Lung (tissue), 12 donors: ENCODE data around the gene PCBP3. TPM values are rescaled to one million over a fixed set of nuclear protein-coding genes. Genes with fewer than 3 reads are reported as not detected.

Source experiments
- ATAC-seq: fragments of 200-7000 bp; cut with Tn5 transposase; one replicate; pipeline ENCODE4 v1.9.1; 2020; ENCODE audit warnings: moderate number of reproducible peaks; ENCODE audit not compliant: insufficient read depth, low FRiP score
- DNase-seq, 3 donors: peaks; one replicate each; pipeline ENCODE4 v3.0.0-alpha.2; 2013 to 2017
- H3K27ac ChIP-seq, 2 donors: one replicate each; pipeline ENCODE4 v1.5.1; 2013; ENCODE audit warnings: mild to moderate bottlenecking in 2 of 2, moderate library complexity in 2 of 2, control low read depth in 1 of 2, inconsistent platforms in 1 of 2, low read depth in 1 of 2, low read length in 1 of 2
- H3K27me3 ChIP-seq, 3 donors: one replicate each; pipeline ENCODE4 v1.5.1; 2013; ENCODE audit warnings: low read length in 2 of 3; ENCODE audit not compliant: control insufficient read depth in 3 of 3, insufficient read depth in 3 of 3
- H3K36me3 ChIP-seq, 4 donors: one replicate each; pipeline ENCODE4 v1.5.1; 2013; ENCODE audit warnings: low read length in 4 of 4, mild to moderate bottlenecking in 1 of 4, moderate library complexity in 1 of 4; ENCODE audit not compliant: control insufficient read depth in 4 of 4, insufficient read depth in 4 of 4
- H3K4me1 ChIP-seq, 5 donors: one replicate each; pipeline ENCODE4 v1.5.1; 2013; ENCODE audit warnings: low read length in 5 of 5, mild to moderate bottlenecking in 2 of 5, moderate library complexity in 1 of 5; ENCODE audit not compliant: control insufficient read depth in 5 of 5, insufficient read depth in 5 of 5
- H3K4me3 ChIP-seq: one replicate; pipeline ENCODE4 v1.5.1; 2013; ENCODE audit warnings: mild to moderate bottlenecking, control low read depth, moderate library complexity
- H3K9ac ChIP-seq, 2 donors: one replicate each; pipeline ENCODE4 v1.5.1; 2013; ENCODE audit warnings: low read length in 2 of 2, control low read depth in 1 of 2; ENCODE audit not compliant: insufficient read depth in 1 of 2
- H3K9me3 ChIP-seq, 4 donors: one replicate each; pipeline ENCODE4 v1.5.1; 2013; ENCODE audit warnings: low read length in 3 of 4, mild to moderate bottlenecking in 1 of 4, moderate library complexity in 1 of 4; ENCODE audit not compliant: control insufficient read depth in 4 of 4, insufficient read depth in 3 of 4
- WGBS, 2 donors: extraction: QIAGEN DNeasy Blood & Tissue Kit; methylation state at CpG; one replicate each; pipeline ENCODE4 v1.1.7; 2013; 5-methylcytosine and 5-hydroxymethylcytosine counted together
- polyA plus RNA-seq, 2 donors: library from polyadenylated mRNA; stranded (reverse); fragments of 200-250 nt; gene quantifications; one replicate each; pipeline ENCODE4 v1.2.1, GENCODE V29; 2013
- total RNA-seq, 2 donors: library from RNA; depleted of rRNA in 1 of 2; stranded (reverse); fragments of >200 nt in 1 of 2; gene quantifications; one replicate each; pipeline ENCODE4 v1.2.1, GENCODE V29; 2014 to 2021
- TF ChIP-seq, protein P1 (sequence below): IDR thresholded peaks from 2 replicates; pipeline ENCODE4 v1.5.1; 2012; ENCODE audit warnings: mild to moderate bottlenecking; ENCODE audit errors: control extremely low read depth, extremely low read depth
- donor health status: control.
- donor health status: control.
- donor health status: Bipolar disorder and iron deficiency.
- donor health status: healthy.
- donor health status: DM: yes; HTN: yes; CAD: no.

The PCBP3 gene
- total and polyA plus RNA-seq, 4 donors, result 1.6 to 8.2 (median 3.1) TPM

DNA sequence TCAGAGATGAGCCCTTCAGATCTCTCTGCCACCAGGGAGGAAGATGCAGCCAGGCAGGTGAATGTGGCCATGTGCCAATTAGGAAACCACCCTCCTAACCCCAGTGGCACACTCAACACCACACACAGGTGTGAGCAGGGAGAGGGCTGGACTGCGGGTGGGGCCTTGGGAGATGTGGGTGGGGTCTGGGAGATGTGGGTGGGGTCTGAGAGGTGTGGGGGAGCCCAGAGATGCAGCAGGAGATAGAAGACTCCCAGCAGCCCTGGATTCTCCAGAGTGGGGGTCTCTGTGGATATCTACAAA lies 294.9 kb downstream of the PCBP3 start:
- peaks cover 0 to 24% (median 5%) of the 10 kb centered on the region in 4 donors for H3K9me3 ChIP-seq
- WGBS, 2 donors, result 93 to 94% methylated on average over 1 of the region's 1 CpG
- ATAC-seq (no peak), DNase-seq (no peak)
- H3K27me3 ChIP-seq, result no peaks in the 10 kb centered on the region
- H3K9ac ChIP-seq, result no peak overlapping the region
- no peak overlapping the region for H3K4me3 ChIP-seq
- H3K27ac ChIP-seq, result no peak overlapping the region
- no peaks in the 10 kb centered on the region for H3K4me1 ChIP-seq
- TF ChIP-seq, protein P1, sequence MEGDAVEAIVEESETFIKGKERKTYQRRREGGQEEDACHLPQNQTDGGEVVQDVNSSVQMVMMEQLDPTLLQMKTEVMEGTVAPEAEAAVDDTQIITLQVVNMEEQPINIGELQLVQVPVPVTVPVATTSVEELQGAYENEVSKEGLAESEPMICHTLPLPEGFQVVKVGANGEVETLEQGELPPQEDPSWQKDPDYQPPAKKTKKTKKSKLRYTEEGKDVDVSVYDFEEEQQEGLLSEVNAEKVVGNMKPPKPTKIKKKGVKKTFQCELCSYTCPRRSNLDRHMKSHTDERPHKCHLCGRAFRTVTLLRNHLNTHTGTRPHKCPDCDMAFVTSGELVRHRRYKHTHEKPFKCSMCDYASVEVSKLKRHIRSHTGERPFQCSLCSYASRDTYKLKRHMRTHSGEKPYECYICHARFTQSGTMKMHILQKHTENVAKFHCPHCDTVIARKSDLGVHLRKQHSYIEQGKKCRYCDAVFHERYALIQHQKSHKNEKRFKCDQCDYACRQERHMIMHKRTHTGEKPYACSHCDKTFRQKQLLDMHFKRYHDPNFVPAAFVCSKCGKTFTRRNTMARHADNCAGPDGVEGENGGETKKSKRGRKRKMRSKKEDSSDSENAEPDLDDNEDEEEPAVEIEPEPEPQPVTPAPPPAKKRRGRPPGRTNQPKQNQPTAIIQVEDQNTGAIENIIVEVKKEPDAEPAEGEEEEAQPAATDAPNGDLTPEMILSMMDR, result no peak
- no peaks in the 10 kb centered on the region for H3K36me3 ChIP-seq

- ATAC-seq, result no peak
- DNase-seq, result no peak
- WGBS, 2 donors, result 89 to 94% methylated on average over 17 of the region's 17 CpGs
- TF ChIP-seq, protein P1, result no peak
- Histone ChIP-seq H3K27ac (no peak overlapping the region), H3K4me1 (no peaks in the 10 kb centered on the region), H3K9me3 (peaks cover 0 to 24% (median 5%) of the 10 kb centered on the region in 4 donors), H3K9ac (no peak overlapping the region), H3K27me3 (no peaks in the 10 kb centered on the region), H3K36me3 (no peaks in the 10 kb centered on the region), H3K4me3 (no peak overlapping the region)
Observed at GRCh38 chr21:45938811-45939520, 295.4 kb downstream of the PCBP3 start.

GRCh38 chr21:45939521-45940045 lies 296.1 kb downstream of the PCBP3 start:
- Histone ChIP-seq H3K36me3 (no peaks in the 10 kb centered on the region), H3K9ac (no peak overlapping the region), H3K9me3 (peaks cover 0 to 24% (median 5%) of the 10 kb centered on the region in 4 donors), H3K4me1 (no peaks in the 10 kb centered on the region), H3K27me3 (no peaks in the 10 kb centered on the region), H3K27ac (no peak overlapping the region), H3K4me3 (no peak overlapping the region)
- DNase-seq (no peak), ATAC-seq (no peak)
- WGBS, 2 donors, result 88 to 91% methylated on average over 13 to 15 of the region's 15 CpGs
- TF ChIP-seq, protein P1, result no peak
